A549 (cell line): ENCODE data around the gene GABPB1.

Experiments
- BHLHE40 ChIP-seq: IDR thresholded peaks from 2 replicates; pipeline ENCODE4 v1.6.1; 2012; ENCODE audit warnings: low read depth, low read length, inconsistent platforms
- CBX2 ChIP-seq: fragments of 200-600 bp; sonication (generic); IDR thresholded peaks from 2 replicates; pipeline ENCODE4 v1.6.1; 2016; ENCODE audit warnings: low read depth, mild to moderate bottlenecking, borderline replicate concordance
- CHD2 ChIP-seq: fragments of 150-350 bp; IDR thresholded peaks from 2 replicates; pipeline ENCODE4 v1.6.1; 2014; ENCODE audit warnings: low read length; ENCODE audit not compliant: partially characterized antibody
- CTCF ChIP-seq: fragments of >200 bp; sonication (Bioruptor Twin); formaldehyde crosslinking; IDR thresholded peaks from 3 replicates; pipeline ENCODE4 v1.5.1; 2016
- ELK1 ChIP-seq: fragments of 150-350 bp; IDR thresholded peaks from 2 replicates; pipeline ENCODE4 v1.6.1; 2014; ENCODE audit warnings: low read depth, mild to moderate bottlenecking, low read length
- HDAC2 ChIP-seq: fragments of 200-600 bp; sonication (generic); IDR thresholded peaks from 2 replicates; pipeline ENCODE4 v1.6.1; 2016
- MAZ ChIP-seq: fragments of 150-350 bp; IDR thresholded peaks from 2 replicates; pipeline ENCODE4 v1.6.1; 2014; ENCODE audit warnings: antibody characterized with exemption, low read depth, low read length, borderline replicate concordance
- POLR2A ChIP-seq: IDR thresholded peaks from 2 replicates; pipeline ENCODE4 v1.6.1; 2012; ENCODE audit warnings: mild to moderate bottlenecking, low read length
- RAD21 ChIP-seq, 2 experiments: fragments of >200 bp in 1 of 2; sonication (Bioruptor Twin) in 1 of 2; formaldehyde crosslinking in 1 of 2; IDR thresholded peaks in 1 of 2; conservative IDR thresholded peaks in 1 of 2; 2 replicates in 1 of 2; 3 replicates in 1 of 2; pipeline ENCODE4 v1.6.1; 2012 to 2018; ENCODE audit warnings: inconsistent platforms in 1 of 2
- RFX5 ChIP-seq: fragments of 450-650 bp; IDR thresholded peaks from 2 replicates; pipeline ENCODE4 v1.7.1; 2014; ENCODE audit warnings: antibody characterized with exemption, mild to moderate bottlenecking, moderate library complexity
- TF ChIP-seq, protein P1 (sequence below): IDR thresholded peaks from 2 replicates; pipeline ENCODE4 v1.6.1; 2012; ENCODE audit warnings: low read depth, borderline replicate concordance

- TF ChIP-seq CTCF = no peak
- no peak for TF ChIP-seq POLR2A
- TF ChIP-seq, protein P1, sequence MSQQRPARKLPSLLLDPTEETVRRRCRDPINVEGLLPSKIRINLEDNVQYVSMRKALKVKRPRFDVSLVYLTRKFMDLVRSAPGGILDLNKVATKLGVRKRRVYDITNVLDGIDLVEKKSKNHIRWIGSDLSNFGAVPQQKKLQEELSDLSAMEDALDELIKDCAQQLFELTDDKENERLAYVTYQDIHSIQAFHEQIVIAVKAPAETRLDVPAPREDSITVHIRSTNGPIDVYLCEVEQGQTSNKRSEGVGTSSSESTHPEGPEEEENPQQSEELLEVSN = no peak
- TF ChIP-seq HDAC2 = no peak
- no peak for TF ChIP-seq ELK1
- TF ChIP-seq CHD2 = no peak
- TF ChIP-seq MAZ = no peak
- TF ChIP-seq CBX2 = no peak
- no peak for TF ChIP-seq BHLHE40
- no peak for TF ChIP-seq RAD21 (conservative IDR thresholded peaks at IDR 0.05 in 1 of 2, IDR thresholded peaks at IDR 0.05 in 1 of 2)
- TF ChIP-seq RFX5 = no peak
Measured at GRCh38 chr15:50261981-50262380, 93.0 kb downstream of the GABPB1 start.
